GM12892 (cell line): Measurements from ENCODE around the gene SFXN5.
A peak's percentile ranks its signal among the peaks of the same experiment; 100 is the strongest.
"Not testable (repeated sequence)": the region's sequence is repeated elsewhere in the genome, so short reads cannot be mapped to it uniquely, and the experiment has no call there.

Experiments used
- DNase-seq: peaks from one replicate; pipeline ENCODE4 v3.0.0; 2011; ENCODE audit not compliant: insufficient read length
- FAIRE-seq: peaks from 2 replicates; lab custom pipeline; 2011; peaks lifted over from hg19 to GRCh38; lab: Jason Lieb, UNC
- POLR2A ChIP-seq: IDR thresholded peaks from 2 replicates; pipeline ENCODE4 v1.6.1; 2011; ENCODE audit warnings: low read depth, low read length, control low read depth
- POLR2AphosphoS5 ChIP-seq: IDR thresholded peaks from 2 replicates; pipeline ENCODE4 v1.6.1; 2011; ENCODE audit warnings: low read depth, low read length, control low read depth
- TAF1 ChIP-seq: IDR thresholded peaks from 2 replicates; pipeline ENCODE4 v1.6.1; 2011; ENCODE audit warnings: low read depth, mild to moderate bottlenecking, control low read depth, low read length, borderline replicate concordance

Gene SFXN5

DNA sequence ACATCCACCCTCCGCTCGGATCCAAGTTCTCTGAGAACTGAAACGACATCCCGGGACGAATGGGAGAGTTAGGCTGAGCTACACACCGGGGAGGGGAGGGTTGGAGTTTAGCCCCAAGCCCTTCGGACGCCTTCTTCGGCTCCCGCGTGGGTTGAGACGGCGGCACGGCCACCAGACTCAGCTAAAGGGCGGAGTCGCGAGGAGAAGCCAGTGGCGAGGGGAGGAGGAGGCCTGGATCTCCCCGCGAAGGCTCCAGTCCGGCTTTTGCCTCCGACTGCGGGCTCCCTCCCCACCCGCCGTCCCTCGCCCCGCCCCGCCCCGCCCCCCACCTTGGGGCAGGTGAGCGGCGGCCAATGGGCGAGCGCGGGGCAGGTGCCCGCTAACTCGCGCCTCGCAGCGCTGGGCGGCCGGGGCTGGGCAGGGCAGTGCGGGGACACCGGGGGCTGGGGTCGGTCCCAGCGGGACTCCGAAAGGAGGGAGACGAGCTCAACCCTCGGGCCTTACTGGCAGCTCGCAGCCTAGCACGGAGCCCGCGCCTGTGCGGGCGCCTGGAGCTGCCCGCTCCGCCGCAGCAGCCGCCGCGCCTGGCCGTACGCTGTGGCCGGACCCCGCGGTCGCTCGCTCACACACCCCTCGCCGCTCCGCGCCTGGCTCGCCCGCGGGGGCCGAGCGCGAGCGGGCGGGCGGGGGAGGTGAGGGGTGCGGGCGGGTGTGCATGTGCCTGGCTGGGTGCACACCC is 154.2 kb downstream of the SFXN5 start, which contains the start of gene EMX1:
EMX1 (plus strand) TSS at position 382 of the 739 bp plus-strand sequence; CDS start at position 716, 334 bp downstream.
- peak; percentile 75 for DNase-seq
- peak; percentile 27 for FAIRE-seq
- TF ChIP-seq TAF1 (no peak), POLR2A (no peak), POLR2AphosphoS5 (no peak)

DNA sequence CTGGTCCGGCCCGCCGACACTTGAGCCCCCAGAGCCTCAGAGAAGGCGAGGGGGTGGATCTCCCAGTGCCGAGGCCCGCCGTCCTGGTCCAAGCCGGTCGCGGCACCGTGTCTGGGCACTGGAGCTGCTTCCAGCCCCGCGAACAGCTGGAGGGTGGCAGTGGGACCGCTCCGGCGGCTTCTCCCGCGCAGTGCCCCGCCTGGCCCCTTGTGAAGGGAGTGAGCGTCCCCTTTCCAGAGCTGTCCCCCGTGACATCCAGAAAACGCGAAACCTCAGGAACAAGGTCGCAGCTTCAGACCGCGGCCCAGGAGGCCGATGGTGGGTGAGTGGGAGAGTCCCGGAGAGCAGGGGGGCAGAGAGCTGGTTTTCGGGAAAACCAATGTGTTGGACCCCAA is 154.8 kb downstream of the SFXN5 start:
- DNase-seq (no peak), FAIRE-seq (no peak)
- TF ChIP-seq TAF1: no peak
- no peak for TF ChIP-seq POLR2AphosphoS5
- TF ChIP-seq POLR2A: no peak

DNA sequence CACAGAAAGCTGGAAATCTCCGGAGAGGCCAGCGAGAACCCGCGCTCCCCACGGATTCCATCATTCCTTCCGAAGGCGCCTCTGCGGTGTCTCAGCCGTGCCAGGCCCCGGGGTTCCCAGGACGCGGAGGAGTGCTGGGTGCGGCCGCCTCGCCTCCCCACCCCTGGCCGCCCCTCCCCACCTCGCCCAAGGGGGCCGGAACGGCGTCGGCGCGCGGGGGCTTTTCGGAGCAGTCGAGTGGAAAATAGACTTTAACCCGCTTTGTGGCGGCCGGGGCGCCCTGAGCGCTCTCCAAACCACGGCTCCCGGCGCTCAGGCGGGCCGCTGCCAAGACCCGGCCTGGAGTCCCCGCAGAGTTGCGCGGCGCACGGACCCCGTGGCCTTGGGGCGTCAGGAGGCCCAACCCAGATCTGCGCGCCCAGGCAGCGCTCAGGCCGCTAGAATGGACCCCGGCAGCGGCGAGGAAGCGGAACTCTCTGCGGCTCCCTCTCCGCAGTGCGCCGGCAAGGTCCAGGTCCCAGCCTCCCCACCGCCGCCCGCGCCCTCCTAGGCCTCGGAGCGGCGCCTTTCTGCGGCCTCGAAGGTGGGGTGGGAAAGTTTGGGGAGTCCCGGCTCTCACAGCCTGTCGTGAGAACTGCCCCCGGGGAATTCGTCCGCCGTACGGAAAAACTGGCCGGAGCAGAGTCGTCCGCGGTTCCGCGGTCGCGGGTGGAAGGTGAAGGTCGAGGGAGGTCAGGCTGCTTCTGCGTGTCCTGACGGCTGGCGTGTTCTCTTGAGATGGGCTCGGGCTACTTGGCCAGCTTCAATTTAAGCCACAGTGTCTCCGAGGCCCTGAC is 155.4 kb downstream of the SFXN5 start:
- TF ChIP-seq TAF1: no peak
- no peak for TF ChIP-seq POLR2AphosphoS5
- no peak; the same call in 1 of the 2 replicates for TF ChIP-seq POLR2A
- FAIRE-seq (peak; percentile 75), DNase-seq (peak; percentile 66)

DNA sequence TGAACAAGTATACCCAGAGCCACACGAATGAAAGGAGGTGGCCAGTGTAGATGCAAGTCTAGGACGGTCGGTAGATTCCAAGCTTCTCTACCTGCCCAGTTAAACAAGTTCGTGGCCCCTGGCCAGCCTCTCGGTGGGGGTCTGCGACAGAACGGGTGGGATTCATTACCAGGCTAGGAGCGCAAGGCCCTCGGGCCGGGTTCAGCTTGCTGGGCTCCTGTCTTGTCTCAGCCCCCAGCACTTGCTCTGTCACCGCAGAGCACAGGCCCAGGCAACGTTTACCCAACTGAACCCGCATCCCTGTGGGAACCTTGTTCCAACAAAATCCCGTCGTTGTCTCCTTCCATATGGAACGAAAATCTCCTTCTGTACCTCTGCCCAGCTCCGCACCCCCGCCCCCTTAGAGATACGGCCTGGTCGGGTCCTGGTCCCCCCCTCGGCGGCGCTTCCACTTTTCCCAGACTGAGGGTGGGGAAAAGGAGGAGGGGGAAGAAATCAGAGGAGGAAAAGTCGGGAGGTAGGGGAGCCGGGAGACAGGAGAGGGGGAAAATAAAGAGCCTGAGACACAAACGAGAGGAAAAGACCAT is 156.1 kb downstream of the SFXN5 start:
- no peak for DNase-seq
- FAIRE-seq: no peak
- no peak for TF ChIP-seq TAF1
- no peak for TF ChIP-seq POLR2A
- no peak for TF ChIP-seq POLR2AphosphoS5

DNA sequence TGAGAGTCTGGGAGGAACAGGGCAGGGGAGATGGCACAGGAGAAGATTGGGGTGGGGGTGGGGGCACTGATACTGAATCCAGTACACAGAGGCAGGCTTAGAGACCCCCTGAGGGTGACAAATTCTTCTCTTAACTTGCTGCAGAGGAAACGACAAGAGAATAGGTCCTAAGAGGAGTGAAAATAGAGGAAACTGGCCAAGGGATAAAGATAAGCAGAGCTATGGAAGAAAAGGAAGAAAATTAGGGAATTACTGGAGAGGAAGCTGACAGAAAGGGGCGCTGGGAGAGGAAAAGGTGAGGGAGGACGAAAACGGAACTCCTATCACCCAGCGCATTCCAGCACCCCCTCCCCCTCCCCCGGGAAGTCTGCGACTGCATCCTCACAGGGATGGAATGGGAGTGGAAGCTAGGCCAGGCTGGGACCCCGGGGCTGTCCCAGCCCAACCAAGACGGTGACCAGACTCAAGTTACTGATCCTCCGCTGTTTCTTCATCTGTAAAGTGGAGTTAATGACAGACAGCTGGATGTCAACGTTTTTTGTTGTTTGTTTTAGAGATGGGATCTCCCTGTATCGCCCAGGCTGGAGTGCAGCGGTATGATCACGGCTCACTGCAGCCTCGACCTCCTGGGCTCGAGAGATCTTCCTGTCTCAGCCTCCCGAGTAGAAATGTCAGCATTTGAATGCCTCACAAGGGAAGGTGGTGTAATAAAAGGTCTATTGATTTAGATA is 156.8 kb downstream of the SFXN5 start:
- no peak for DNase-seq
- TF ChIP-seq POLR2A: no peak
- TF ChIP-seq TAF1: no peak
- no peak for TF ChIP-seq POLR2AphosphoS5
- FAIRE-seq: peak; percentile 74

DNA sequence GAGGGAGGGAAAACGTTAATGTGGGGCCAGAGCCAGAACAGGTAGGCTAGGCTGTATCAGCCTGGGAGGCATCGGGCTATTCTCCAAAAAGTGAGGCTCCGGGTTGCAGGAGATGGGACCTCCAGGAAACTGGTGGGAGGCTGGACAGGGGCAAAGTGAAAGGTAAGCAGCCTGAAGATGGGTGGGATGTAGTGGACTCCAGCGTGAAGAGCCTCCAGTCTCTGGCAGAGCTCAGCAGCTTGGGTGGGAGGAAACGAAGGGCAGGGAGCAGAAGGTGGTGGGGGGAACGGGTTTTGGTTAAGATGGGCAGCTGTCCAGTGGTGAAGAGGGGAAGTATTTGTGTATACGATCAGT is 157.3 kb downstream of the SFXN5 start:
- no peak for DNase-seq
- TF ChIP-seq TAF1 (no peak), POLR2A (no peak), POLR2AphosphoS5 (no peak)

DNA sequence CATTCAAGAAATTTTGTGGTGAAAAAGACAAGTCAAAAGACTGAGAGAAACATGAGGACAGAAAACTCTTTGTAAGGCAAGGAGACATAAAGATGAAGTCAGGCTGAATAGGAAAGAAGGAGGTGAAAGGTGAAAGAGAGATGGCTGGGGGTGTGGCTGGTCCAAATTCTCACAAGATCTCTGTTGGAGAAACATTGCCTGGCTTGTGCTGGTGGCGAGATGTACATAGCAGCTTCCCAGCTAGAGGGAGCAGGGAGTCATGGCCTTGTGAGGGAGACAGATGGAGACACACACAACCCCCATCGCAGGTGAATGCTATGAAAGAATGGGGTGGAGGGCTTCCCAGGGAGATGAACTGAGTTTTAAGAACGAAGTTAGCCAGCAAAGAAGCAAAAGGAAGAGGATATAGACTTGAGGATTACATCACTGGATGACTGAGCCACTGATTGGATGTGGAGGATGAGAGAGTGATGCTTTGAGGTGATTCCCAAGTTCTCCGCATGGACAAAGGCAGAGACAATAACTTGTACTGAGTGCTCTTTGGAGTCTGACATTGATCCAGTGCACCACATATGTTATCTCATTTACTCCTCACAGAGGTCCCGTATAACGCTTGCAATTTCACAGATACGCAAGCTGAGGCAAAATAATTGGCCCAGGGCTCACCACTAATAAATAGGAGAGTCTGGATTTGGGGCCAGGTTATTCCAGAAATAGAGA is 157.9 kb downstream of the SFXN5 start:
- DNase-seq: no peak
- no peak for FAIRE-seq
- TF ChIP-seq POLR2AphosphoS5 (no peak), TAF1 (no peak), POLR2A (no peak)

More for the DNA sequence above, 157.3 kb downstream of the SFXN5 start:
- no peak for FAIRE-seq

DNA sequence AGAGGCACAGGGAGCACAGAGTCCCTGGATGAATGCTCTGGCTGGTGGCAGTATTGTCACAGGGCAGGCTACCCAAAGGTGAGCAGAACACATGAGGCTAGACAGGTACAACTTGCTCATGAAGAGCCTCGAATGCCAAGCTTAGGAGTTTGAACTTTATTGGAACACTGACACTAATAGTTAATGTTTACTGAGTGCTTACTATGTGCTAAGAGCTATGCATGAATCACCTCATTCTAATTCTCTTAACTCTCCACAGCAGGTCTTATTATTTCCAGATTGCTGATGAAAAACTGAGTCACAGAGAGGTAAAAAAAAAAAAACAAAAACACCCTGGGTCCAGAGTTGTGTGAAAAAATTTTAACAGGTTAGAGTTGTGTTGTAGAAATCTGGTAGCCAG is 160.3 kb downstream of the SFXN5 start:
- FAIRE-seq: no peak
- DNase-seq: no peak
- TF ChIP-seq POLR2AphosphoS5 (no peak), POLR2A (no peak), TAF1 (no peak)

DNA sequence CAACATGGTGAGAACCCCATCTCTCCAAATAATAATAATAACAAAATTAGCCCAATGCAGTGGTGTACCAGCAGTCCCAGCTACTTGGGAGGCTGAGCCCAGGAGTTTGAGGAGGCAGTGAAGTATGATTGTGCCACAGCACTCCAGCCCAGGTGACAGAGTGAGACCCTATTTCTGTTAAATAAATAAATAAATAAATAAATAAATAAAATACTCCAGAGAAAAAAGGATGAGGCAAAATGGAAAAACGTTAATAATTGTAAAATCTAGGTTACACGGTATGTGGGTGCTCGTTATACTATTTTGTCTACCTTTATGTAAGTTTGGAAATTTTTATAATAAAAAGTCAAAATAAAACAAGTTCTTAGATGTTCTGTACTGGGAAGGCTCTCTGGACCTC is 162.8 kb downstream of the SFXN5 start:
- DNase-seq: no peak
- FAIRE-seq: no peak
- TF ChIP-seq POLR2AphosphoS5 (no peak), TAF1 (no peak), POLR2A (no peak)

DNA sequence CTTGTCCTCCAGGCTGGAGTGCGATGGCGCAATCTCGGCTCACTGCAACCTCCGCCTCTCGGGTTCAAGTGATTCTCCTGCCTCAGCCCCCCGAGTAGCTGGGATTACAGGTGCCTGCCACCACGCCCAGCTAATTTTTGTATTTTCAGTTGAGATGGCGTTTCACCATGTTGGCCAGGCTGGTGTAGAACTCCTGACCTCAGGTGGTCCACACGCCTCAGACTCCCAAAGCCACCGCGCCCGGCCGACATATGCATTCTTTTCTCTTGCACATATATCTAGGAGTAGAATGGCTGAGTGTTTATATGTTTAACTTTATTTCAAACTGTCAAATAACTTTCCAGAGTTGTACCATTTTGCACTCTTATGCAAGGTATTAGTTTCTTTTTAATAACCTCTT is 164.1 kb downstream of the SFXN5 start:
- DNase-seq, FAIRE-seq: not testable (repeated sequence)

DNA sequence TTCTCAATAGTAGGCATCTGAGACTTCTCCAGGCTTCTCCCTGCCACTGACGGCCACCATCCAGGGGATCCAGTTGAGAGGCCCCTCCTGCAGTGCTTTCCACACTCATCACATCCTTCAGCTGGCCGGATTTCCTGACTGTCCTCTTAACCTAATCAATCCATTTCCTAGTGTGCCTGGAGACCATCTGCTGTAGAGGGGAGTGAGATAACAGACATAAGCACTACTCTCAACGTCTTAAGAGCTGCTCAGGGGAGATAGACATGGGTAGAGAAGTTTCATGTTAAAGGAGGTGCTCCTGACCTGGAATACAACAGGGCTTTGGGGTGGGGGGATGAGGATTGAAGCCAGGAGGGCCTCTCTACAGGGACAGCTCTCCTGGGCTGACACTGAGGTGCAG is 170.1 kb downstream of the SFXN5 start:
- TF ChIP-seq POLR2A (no peak), POLR2AphosphoS5 (no peak), TAF1 (no peak)
- DNase-seq: no peak
- no peak for FAIRE-seq
